Measurements from ENCODE around the gene GPR26.

Gene GPR26

GRCh38 chr10:123666318-123667236 lies at the start of gene GPR26:
Gene GPR26 (plus strand): TSS chr10:123666355. CDS start chr10:123666408, 53 bp downstream.
- DNase-seq = no peak

- no peak for DNase-seq
These were observed 47.9 kb upstream of the GPR26 start for GRCh38 chr10:123618224-123618623.

- DNase-seq = no peak
These were observed 46.9 kb upstream of the GPR26 start for GRCh38 chr10:123619067-123619855.

GRCh38 chr10:123620621-123621020 lies 45.5 kb upstream of the GPR26 start:
- DNase-seq = no peak

- DNase-seq = no peak
These were observed 44.7 kb upstream of the GPR26 start for GRCh38 chr10:123621492-123621891.

GRCh38 chr10:123621916-123622315 lies 44.2 kb upstream of the GPR26 start:
- no peak for DNase-seq

- no peak for DNase-seq
These were observed 43.8 kb upstream of the GPR26 start for GRCh38 chr10:123622381-123622780.

GRCh38 chr10:123624086-123624485 lies 42.1 kb upstream of the GPR26 start:
- DNase-seq = no peak

GRCh38 chr10:123633106-123633505 lies 33.0 kb upstream of the GPR26 start:
- no peak for DNase-seq

GRCh38 chr10:123633636-123634035 lies 32.5 kb upstream of the GPR26 start:
- DNase-seq = no peak

- no peak for DNase-seq
These were observed 31.9 kb upstream of the GPR26 start for GRCh38 chr10:123634221-123634620.

- DNase-seq = no peak
These were observed 31.0 kb upstream of the GPR26 start for GRCh38 chr10:123635131-123635530.

- DNase-seq = no peak
These were observed 30.4 kb upstream of the GPR26 start for GRCh38 chr10:123635745-123636144.

- no peak for DNase-seq
These were observed 29.4 kb upstream of the GPR26 start for GRCh38 chr10:123636598-123637325.

- no peak for DNase-seq
These were observed 28.8 kb upstream of the GPR26 start for GRCh38 chr10:123637326-123637880.

GRCh38 chr10:123639131-123639530 lies 27.0 kb upstream of the GPR26 start:
- DNase-seq = no peak

- DNase-seq = no peak
These were observed 26.1 kb upstream of the GPR26 start for GRCh38 chr10:123640016-123640535.

- DNase-seq = no peak
These were observed 23.9 kb upstream of the GPR26 start for GRCh38 chr10:123642293-123642692.

GRCh38 chr10:123642697-123643096 lies 23.5 kb upstream of the GPR26 start:
- no peak for DNase-seq

- no peak for DNase-seq
These were observed 22.8 kb upstream of the GPR26 start for GRCh38 chr10:123643315-123643714.

GRCh38 chr10:123645016-123645415 lies 21.1 kb upstream of the GPR26 start:
- no peak for DNase-seq

GRCh38 chr10:123645615-123646014 lies 20.5 kb upstream of the GPR26 start:
- DNase-seq = no peak

- no peak for DNase-seq
These were observed 17.6 kb upstream of the GPR26 start for GRCh38 chr10:123648595-123648994.
